Skeletal muscle cell (primary cell): ENCODE measurements around the gene CAV2.
A peak's percentile ranks its signal among the peaks of the same experiment; 100 is the strongest.

Experiments
- DNase-seq: peaks from one replicate; pipeline ENCODE4 v3.0.0-alpha.2; 2010; ENCODE audit warnings: low read depth
- H3K4me3 ChIP-seq: 2 replicates; pipeline ENCODE4 v1.5.1; 2011; ENCODE audit warnings: low read depth, mild to moderate bottlenecking, control low read depth, low read length, moderate library complexity

The CAV2 gene

DNA sequence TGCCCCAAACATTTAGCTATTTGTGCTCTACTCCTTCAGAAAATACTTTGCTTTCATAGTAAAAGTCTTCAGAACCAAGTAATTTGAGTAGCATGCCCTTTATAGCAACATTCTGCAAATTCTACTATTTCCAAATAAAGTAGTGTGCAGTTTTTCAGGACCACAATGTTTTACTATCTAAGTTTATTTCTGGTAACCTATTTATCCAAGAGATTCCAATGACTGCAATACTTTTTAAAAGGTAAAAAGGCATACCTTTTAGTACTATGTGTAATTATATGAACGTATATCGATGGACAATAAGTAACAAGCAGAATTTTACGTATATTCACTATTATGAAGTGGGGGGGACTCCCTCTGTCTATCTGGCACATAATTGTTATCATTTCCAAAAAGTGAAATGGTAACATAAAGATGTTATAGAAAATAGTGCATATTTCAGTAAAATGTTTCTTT, 6.9 kb upstream of the CAV2 start:
- DNase-seq: no peak

DNA sequence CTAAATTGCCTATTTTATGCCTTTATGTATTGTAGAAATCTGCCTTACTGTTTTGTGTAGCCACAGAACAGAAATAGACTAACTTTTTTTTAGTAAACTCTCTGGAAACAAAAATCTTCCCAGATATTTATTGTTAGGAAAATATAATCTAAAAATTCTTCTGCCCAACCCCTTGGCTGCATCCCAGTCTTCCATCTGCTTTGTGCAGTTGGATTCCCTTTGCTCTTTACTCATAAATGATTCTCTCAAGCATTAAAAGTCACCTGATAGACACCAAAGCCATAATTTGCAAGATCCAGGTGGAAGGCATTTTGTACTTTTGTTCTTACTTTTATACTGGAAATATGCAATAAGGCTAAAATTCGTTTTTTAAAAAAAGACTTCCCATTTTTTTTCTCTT, 6.1 kb upstream of the CAV2 start:
- no peak for DNase-seq
- H3K4me3 ChIP-seq: no peak overlapping the region

More for the DNA sequence above, 6.9 kb upstream of the CAV2 start:
- H3K4me3 ChIP-seq: no peak overlapping the region

DNA sequence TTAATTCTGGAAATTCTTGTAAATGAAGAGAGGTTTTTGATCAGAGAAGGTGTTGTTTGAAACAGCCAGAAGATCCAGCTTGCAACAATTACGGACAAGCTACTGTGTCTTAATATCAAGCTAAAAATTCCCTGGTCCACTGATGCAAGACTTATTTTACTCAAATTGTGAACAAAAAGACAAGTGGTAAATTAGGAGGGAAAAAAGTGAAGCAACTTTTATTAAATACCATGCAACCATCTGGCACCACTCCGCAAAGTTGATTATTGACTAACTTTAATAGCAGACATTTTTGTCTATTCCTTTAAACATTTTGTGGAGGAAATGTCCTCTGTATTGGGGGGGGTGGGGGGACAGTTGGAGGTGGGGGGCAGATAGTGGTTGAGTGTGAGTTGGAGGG, 5.1 kb upstream of the CAV2 start:
- DNase-seq: no peak

DNA sequence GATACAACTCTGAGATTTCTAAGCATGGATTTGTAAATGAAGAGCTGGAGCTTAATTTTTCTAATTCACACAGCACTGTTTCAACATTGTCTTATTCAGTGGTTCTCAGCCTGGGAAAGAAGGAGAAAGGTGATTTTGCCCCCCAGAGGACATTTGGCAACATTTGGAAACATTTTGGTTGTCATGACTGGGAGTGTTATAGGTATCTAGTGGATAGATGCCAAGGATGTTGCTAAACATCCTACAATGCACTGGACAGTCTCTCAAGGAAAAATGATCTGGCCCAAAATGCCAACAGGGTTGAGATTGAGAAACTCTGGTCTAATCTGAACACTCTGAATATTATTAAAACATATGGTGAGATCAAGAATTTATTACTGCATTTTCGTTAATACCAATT, 3.8 kb upstream of the CAV2 start:
- H3K4me3 ChIP-seq: no peak overlapping the region
- peak; percentile 66 for DNase-seq

More for the DNA sequence above, 5.1 kb upstream of the CAV2 start:
- H3K4me3 ChIP-seq: no peak overlapping the region

DNA sequence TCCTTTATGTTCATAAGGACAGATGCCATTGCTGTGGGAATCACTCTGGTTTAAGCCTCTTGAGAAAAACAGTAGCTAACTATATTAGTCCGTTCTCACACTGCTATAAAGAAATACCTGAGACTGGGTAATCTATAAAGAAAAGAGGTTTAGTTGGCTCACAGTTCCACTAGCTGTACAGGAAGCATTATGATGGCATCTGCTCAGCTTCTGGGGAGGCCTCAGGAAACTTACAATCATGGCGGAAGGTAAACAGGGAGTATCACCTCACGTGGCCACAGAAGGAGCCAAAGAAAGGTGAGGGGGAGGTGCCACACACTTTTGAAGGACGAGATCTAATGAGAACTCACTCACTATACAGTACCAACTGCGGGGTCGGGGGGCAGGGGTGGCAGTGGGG, 2.9 kb upstream of the CAV2 start:
- no peak overlapping the region for H3K4me3 ChIP-seq
- no peak for DNase-seq

DNA sequence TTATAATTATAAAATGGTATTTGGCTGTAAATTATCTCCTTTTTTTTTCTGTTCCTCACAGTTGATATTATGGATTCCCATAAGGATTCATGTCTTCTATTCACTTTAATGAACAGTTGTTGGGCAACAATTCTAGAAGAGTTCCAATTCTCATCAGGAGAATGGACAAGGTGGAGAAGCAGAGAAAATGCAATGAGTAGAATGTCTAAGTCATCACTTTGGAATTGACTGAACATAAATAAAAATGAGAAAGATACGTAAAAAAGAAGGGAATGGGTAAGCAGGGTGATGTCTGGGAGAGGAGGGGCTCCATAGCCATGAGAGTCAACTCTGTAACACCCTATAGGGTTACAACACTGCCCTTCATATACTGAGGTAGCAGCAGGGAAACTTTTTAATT, 1.8 kb upstream of the CAV2 start:
- H3K4me3 ChIP-seq: no peak overlapping the region
- DNase-seq: no peak

DNA sequence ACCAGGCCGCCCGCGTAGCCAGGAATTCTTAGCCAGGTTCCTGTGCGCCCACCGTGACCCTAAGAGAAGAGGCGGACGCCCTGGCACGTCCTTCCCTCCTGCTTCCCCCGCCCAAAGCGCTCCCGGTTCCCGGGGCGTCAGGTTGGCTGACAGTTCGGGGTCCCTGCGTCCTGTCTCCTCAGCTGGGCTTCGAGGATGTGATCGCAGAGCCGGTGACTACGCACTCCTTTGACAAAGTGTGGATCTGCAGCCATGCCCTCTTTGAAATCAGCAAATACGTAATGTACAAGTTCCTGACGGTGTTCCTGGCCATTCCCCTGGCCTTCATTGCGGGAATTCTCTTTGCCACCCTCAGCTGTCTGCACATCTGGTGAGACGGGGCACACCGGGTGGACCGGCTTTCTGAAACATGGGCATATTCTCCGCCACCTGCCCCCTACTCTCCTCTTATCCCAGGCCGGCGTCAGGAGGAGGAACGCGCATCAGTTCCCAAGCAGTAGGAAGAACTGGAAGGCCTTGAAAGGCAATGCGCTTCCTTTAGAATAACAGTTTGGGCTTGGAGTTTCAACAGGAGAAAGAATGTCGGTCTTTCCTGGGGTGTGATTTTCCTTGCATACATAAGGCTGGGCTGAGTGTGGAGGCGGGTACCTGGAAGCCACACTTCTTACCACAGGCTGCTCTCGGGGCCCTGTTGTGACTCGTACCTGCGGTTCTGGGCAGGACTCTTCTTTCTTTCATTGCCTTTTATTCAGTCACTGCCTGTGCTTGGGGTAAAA, 728 bp downstream of the CAV2 start:
- H3K4me3 ChIP-seq: peak overlapping the region; percentile 81
- no peak for DNase-seq

DNA sequence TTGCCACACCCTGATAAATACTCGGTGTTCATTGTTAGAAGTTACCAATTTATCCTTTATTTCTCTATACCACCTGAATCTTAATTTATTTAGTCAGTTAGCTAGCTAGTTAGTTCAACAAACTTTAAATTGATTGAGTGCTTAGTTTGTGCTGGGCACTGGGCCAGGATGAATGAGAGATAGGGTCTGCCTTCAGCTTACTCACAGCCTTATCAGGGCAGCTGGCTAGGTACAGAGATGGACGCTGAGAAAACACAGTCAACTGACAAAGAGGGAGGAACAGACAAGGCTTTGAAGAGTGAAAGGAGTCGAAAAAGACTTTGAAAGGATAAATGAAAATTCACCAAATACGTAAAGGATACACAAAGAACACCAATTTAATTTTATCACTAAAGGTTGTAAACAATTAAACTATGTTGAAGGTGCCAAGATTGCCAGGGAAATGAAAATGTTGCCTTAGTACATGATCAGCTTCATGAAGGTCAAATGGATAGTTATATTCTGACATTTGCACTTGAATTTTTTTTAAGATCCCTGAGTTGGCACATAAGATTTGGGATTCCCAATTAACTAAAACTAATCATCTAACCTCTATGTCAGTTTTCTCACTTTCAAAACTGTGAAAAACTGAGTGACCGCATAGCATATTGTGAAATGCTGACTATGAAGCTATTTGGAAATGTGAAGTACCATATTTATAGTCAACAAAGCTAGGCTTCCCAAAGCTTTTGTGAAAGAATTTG, 2.1 kb downstream of the CAV2 start:
- H3K4me3 ChIP-seq: peak overlapping the region; percentile 81
- no peak for DNase-seq

DNA sequence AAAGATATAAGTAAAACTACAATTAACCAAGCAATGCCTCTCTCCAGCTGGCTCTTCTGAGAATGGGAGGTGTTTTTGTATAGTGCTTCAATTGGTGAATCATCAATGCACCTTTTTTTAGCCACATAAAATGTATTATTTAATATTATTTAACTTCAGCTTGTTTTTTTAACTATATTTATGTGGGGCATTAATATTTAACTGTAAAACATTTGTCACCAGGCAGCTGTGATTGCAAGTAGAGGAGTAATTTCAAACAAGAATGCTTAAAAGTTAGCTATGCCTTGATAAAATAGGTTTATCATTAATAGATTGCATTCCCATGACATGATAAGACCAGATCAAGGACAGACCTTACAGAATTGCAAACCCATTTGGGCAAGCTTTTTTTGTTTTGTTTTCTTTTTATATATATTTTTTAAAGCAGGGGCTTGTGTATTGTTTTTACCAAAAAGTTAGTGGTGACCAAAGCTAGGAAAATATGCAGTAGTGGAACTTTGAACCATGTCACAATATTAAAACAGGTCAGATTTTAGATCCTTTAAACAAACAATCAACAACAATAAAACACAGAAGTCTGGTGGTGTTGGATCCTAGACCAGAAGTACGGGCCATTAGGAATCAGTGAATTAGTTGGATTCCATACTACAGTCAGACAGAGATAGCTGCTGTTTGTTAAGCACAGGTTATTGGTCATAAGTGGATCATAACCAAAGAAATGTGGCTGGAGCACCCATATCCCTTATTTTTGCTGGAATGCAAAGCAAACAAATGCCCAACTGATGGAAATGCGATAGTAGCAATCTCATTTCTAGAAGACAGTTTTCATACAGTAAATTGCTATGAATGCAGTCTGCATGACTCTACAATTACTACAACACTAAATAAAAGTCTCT, 2.9 kb downstream of the CAV2 start:
- H3K4me3 ChIP-seq: no peak overlapping the region
- no peak for DNase-seq

DNA sequence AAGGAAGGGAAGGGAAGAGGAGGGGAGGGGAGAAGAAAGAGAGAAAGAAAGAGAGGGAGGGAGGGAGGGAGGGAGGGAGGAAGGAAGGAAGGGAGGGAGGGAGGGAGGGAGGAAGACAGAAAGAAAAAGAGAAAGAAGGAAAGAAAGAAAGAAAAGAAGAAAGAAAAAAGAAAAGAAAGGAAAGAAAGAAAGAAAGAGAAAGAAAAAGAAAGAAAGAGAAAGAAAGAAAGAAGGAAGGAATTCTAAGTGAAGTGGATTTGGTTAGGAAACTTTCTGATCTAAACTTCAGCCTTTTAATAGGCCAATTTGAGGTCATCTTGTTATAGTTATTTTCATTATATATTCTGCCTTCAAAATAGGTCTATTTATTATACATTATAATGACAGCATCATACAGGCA, 4.3 kb downstream of the CAV2 start:
- H3K4me3 ChIP-seq: no peak overlapping the region
- DNase-seq: no peak

DNA sequence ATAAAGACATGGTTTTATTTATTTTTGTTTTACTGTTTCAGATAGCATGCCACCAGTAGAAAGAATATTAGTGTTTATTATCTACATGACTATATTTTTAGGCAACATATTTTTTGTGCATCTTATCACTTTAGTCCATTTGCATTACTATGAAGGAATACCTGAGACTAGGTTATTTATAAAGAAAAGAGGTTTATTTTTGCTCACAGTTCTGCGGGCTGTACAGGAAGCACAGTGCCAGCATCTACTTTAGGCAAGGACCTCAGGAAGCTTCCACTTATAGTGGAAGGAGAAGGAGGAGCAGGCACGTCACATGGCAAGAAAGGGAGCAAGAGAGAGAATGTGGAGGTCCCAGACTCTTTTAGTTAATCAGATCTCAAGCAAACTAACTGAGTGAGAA, 5.7 kb downstream of the CAV2 start:
- no peak overlapping the region for H3K4me3 ChIP-seq
- DNase-seq: no peak

DNA sequence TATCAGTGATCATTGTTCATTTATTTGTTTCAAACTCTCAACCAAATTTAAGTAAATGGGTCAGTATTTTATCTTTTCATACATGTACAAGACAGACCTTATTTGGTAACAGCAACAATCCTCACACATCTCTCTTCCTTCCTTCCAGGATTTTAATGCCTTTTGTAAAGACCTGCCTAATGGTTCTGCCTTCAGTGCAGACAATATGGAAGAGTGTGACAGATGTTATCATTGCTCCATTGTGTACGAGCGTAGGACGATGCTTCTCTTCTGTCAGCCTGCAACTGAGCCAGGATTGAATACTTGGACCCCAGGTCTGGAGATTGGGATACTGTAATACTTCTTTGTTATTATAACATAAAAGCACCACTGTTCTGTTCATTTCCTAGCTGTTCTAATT, 6.3 kb downstream of the CAV2 start:
- DNase-seq: no peak
- H3K4me3 ChIP-seq: no peak overlapping the region

DNA sequence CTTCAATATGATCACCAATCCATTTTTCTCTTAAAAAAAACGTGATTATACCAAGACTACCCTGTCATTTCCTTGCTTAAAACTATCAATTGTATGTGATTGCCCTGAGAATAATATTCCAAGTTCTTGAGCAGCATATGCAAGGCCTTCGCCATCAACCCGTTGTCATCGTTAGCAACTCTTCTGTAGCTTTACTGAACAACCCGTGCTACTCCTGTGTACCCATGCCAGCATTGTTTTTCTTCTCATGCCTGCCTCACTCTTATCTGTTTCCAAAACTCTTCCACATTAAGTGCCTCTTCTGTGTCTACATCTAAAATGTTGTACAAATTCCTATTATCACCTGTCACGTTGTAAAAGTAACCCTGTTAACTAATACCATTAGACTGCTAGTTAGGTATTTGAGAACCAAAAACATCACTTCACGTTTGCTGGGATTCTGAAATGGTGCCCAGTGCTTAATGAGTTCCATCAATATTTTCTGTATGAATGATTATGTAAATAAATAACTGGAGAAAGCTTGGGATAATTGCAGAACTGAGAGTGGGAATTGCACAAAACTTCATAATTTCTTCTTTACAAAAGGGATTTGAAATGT, 10.5 kb downstream of the CAV2 start:
- no peak overlapping the region for H3K4me3 ChIP-seq
- DNase-seq: no peak

DNA sequence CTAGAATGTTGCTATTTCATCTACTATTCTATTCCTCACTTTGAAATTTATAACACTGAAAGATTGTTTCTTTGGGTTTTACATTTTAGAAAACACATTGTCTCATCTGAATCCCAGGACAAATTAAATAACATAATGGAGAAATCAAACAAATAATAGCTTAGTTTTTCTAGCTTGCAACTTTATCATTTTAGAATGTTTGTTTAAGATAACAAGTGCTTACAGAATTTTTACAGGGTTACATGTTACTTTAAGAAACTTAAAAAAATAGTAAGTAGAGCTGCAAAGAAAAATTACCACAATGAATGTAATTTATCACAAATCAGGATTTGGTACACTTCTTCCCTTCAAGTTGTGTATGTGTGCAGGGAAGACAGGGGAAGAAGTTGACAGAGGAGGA, 11.3 kb downstream of the CAV2 start:
- DNase-seq: no peak
- no peak overlapping the region for H3K4me3 ChIP-seq

DNA sequence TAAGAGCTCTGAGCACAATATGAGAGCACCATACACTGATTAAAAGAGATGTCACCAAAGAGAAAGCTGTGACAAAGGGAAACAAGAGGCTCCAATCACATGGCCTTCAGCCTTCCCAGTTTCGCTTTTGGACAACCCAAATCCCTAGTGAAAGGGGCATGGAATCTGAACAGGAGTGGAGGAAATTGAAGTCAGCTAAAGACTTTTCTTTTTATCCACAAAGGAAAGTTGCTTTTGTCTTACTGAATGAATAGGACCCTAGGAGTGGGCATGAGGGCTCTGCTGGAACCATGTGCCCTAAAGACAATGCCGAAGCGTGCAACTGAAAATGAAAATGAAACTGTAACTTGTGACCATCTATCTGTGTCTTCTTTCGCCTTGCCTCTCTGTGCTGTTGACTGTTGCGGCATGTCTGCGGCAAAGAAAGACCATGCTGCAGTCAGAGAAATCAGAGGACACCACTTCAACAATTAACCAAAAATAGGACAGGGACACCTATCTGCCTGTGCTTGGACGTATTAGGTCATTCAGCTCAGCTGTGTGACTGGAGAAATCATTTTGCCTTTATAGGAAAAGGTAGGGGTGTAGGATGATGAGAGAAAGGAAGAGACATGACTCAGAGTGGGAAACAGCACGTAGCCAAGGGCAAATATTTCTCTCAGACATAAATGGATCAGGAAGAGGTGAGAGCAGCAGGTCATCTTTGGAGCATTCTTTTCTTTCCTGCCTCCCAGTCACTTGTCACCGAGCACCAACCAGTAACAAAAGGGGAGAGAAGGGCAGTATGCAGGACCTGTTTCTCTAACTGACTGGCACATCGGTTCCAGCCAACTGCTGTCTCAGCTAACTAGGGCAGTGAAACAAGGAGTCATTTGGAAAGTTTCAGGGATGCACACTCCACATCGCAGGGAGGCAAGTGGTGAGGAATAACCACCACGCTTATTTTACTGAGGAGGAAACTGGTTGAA, 12.3 kb downstream of the CAV2 start:
- H3K4me3 ChIP-seq: no peak overlapping the region
- no peak for DNase-seq

DNA sequence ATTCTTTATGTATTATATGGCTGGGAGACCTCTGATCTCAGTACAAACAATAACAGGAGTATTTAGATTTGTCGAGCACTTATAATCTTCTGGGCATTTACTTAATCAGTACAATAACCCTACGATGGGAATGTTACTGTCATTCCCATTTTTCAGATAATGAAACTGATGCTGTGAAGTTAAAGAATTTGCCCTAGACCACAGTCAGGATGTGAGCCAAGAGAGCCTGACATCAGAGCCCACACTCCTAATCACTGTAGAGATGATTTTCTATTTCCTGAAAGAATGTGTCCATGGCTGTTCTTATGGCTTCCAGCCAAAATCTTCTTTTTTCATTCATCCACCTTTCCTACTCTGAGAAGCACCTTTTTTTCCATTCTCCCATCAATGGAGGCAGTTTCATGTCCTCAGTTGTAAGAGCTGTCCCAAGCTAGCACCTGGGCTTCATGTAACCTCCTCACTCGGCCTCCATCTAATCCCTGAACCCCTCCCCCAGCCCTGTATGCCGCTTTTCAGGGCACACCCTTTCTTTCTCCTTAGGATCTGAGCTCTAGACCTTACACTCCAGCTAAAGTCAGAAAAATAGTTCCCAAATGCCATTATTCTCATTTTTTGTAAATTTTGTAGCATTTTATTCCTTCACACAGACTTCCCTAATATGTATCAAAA, 13.1 kb downstream of the CAV2 start:
- no peak for DNase-seq
- no peak overlapping the region for H3K4me3 ChIP-seq

DNA sequence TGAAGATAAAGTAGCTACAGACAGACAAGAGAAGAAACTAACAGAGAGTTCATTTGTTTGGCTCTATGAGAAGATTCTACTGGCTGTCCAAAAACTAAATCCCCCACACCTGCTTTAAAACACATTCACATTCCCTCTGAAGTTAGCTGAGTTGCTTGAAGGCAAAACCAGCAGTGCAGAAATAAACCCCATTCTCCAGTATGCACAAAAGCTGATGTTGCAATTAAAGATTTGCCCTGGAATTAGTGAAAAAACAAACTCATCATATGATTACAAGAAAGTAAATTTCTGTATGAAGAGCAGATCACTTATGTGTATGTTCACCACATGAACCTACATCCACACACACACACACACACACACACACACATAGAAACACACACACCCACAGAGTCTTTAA, 16.0 kb downstream of the CAV2 start:
- DNase-seq: no peak
- H3K4me3 ChIP-seq: no peak overlapping the region

DNA sequence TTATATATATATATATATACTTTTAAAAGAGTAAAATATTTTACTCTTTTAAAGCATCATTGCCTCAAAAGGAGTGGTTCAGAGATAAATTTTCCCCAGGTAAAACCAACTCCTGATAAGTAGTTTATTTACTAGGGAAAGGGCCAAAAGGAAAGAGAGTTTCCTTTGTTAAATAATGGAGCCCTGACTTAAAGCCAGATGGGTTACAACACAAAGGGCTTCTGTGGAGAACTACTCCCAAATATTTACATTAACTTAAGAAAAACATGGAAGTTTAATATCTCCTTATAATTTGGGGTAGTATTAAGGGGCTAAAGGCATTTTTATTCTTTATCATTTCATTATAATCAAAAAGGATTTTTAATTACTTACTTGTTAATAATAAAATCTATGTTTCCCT, 16.8 kb downstream of the CAV2 start:
- DNase-seq: no peak
- H3K4me3 ChIP-seq: no peak overlapping the region
